GM18508 (cell line): ENCODE results near the gene RCCD1.

Experiments
- ATAC-seq: cut with Tn5 transposase; IDR thresholded peaks from one replicate; pipeline ENCODE4 v1.9.1; 2021; ENCODE audit warnings: moderate number of reproducible peaks; ENCODE audit not compliant: insufficient read depth, unreplicated experiment

RCCD1 gene

DNA sequence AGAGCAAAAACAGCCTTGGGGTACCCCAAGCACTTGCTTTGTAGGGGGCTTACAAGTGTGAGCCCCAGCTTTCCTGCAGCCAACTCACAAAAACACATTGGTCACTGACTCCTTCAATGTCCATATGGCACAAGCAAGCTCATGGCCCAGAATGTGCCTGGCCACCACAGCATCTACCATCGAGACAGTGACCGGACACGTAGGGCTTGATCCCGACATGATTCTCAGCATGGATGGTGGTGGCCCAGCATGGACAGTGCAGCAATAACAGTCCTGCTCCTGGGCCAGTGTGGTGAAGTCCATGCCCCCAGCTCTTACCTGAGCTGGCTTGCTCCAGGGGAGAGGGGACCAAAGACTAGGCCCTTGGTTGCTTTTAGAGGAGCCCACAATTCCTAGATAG lies 13.6 kb upstream of the RCCD1 start:
- no peak for ATAC-seq

DNA sequence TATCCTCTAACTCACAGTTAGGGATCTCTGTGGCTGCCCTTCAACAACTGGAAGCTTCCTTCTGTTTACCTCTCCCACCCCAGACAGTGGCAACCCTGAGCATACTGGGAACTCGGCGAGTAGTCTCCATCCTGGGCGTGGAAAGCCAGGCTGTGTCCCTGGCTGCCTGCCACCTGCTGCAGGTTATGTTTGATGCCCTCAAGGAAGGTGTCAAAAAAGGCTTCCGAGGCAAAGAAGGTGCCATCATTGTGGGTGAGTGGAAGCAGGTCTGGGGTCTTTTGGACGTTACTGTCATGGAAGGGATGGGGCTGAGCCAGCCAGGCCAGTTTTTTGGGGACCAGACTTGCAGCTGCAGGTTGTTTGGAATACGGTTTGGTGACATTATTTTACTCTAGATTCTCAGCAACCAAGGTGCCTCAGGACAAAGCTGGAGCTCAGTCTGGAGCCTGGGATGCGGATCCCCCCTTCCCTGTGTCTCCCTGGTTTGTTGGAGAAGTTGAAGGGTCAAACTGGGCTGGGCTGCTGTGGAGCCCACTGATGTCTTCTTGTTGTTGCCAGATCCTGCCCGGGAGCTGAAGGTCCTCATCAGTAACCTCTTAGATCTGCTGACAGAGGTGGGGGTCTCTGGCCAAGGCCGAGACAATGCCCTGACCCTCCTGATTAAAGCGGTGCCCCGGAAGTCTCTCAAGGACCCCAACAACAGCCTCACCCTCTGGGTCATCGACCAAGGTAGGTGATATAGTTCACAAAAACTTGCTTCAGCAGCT lies 12.1 kb upstream of the RCCD1 start:
- no peak for ATAC-seq

DNA sequence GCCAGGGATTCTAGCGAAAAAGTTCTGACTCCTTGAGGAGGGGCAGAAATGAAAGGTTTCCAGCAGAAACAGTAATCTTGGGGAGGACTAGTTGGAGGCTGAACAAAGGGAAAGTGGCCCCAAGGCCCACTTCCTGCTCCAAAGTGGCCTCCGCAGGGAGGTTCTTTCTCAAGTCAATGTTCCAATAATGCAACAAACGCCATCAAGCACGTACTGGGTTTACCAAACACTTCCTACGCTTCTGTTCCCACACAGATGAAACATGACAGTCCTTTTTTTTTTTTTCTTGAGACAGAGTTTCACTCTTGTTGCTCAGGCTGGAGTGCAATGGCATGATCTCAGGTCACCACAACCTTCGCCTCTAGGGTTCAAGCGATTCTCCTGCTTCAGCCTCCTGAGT lies 9.6 kb upstream of the RCCD1 start:
- no peak for ATAC-seq

- ATAC-seq: no peak
These were observed 8.1 kb upstream of the RCCD1 start for GRCh38 chr15:90946538-90946937.

GRCh38 chr15:90946941-90947576 lies 7.6 kb upstream of the RCCD1 start:
- no peak for ATAC-seq

DNA sequence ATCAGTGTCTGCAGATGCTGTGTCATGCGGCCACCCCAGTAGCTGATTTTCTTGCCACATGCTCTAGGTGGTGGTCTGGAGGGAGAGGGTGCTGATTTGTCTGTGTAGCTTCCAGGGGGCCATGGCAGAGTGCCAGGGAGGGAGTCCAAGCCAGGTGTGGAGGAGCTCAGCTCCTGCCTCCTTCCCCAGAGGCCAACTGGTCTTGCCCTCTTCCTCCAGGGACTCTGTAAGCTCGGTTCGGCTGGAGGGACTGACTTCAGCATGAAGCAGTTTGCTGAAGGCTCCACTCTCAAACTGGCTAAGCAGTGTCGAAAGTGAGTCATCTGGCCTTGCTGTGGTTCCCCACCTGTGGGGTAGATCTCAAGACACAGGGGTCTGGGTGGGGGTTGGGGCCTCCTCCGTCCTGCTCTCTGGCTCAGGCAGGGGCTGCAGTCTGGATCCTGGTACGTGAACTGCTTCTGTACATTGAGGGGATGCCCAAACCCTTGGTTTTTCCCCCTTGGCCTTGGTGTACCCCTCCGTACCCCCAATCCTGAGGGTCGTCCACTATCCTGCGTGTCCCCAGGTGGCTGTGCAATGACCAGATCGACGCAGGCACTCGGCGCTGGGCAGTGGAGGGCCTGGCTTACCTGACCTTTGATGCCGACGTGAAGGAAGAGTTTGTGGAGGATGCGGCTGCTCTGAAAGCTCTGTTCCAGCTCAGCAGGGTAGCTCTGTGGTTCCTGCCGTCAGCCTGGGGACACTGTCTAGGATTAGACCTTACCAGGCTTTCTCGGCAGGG lies 6.9 kb upstream of the RCCD1 start:
- ATAC-seq: no peak

DNA sequence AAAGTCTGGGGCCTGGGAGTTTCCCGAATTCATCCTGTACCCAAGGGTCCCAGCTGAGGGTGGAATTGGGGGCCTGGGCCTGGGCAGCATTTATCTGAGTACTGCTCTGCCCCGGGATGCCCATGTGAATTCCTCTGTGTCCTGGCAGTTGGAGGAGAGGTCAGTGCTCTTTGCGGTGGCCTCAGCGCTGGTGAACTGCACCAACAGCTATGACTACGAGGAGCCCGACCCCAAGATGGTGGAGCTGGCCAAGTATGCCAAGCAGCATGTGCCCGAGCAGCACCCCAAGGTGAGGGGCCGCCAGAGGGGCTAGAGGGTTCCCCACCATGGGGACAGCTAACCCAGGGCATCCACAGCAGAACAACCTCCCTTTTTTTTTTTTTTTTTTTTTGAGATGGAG lies 6.2 kb upstream of the RCCD1 start:
- no peak for ATAC-seq

GRCh38 chr15:90949979-90950675 lies 4.6 kb upstream of the RCCD1 start:
- ATAC-seq: no peak

GRCh38 chr15:90950676-90951075 lies 4.0 kb upstream of the RCCD1 start:
- ATAC-seq: no peak

DNA sequence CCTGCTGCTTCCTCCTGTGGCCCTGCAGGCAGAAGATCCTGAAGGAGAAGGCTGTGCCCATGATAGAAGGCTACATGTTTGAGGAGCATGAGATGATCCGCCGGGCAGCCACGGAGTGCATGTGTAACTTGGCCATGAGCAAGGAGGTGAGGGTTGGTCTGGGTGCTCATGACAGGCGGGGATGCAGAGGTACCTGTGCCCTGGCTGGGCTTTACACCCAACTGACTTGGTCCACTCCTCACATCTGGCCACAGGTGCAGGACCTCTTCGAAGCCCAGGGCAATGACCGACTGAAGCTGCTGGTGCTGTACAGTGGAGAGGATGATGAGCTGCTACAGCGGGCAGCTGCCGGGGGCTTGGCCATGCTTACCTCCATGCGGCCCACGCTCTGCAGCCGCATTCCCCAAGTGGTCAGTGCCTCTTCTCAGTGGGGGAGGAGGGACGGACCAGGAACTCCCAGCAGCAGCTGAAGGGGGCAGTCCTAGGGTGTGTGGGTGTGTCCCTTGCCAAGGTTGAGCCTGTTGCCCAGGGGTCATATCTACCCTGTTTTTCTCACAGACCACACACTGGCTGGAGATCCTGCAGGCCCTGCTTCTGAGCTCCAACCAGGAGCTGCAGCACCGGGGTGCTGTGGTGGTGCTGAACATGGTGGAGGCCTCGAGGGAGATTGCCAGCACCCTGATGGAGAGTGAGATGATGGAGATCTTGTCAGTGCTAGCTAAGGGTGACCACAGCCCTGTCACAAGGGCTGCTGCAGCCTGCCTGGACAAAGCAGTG lies 1.6 kb upstream of the RCCD1 start:
- no peak for ATAC-seq

DNA sequence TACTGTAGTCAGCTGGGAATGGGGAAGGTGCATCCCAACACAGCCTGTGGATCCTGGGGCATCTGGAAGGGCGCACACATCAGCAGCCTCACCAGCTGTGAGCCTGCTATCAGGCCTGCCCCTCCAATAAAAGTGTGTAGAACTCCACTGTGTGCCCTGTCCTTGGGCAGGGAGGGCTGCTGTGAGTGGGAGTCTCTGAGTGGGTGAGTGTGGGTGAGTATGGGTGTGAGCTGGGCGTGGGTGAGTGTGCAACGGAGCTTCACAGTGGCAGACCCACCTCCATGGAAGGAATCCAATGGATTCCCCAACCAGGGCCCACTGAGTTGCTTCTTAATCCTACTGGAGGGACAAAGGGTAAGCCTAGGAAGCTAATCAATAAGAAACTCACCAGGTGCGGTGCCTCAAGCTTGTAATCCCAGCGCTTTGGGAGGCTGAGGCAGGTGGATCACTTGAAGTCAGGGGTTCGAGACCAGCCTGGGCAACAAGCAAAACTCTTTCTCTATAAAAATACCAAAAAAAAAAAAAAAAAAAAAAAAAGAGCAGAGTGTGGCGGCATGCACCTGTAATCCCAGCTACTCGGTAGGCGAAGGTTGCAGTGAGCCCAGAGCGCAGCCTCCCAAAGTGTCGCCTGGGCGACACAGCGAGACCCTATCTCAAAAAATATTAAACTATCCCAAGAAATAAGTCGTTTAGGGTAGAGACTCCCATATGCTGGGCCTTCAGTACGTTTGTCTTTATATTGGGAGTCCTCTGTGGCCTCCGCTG lies 555 bp upstream of the RCCD1 start:
- no peak for ATAC-seq

DNA sequence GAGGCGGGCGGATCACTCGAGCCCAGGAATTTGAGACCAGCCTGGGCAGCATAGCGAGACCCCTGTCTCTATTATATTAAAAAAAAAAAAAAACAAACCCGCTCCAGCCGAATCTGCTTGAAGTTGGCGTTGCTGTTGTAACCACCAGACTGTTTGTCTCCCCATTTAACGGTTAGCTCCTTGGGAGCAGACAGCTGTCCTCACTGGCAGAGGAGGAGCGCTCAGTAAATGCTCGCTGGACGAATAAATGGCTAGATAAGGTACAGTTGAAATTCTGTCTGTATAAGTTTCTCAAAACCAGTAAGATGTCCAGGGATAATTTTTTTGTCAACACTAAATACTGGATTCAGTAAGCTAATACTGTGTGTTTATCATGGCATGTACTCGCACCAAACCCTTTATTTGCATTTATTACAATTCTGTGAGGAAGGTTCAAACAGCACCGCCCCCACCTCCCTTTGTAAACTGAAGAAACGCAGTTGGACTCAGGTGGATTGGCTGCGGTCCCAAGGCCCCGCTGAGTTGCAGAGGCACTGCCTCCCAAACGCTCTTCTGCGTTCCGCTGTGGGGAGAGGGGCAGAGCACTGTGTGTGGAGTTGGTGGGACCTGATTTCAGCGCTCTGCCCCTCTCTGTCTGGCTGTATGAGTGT lies 1.1 kb downstream of the RCCD1 start:
- ATAC-seq: no peak

DNA sequence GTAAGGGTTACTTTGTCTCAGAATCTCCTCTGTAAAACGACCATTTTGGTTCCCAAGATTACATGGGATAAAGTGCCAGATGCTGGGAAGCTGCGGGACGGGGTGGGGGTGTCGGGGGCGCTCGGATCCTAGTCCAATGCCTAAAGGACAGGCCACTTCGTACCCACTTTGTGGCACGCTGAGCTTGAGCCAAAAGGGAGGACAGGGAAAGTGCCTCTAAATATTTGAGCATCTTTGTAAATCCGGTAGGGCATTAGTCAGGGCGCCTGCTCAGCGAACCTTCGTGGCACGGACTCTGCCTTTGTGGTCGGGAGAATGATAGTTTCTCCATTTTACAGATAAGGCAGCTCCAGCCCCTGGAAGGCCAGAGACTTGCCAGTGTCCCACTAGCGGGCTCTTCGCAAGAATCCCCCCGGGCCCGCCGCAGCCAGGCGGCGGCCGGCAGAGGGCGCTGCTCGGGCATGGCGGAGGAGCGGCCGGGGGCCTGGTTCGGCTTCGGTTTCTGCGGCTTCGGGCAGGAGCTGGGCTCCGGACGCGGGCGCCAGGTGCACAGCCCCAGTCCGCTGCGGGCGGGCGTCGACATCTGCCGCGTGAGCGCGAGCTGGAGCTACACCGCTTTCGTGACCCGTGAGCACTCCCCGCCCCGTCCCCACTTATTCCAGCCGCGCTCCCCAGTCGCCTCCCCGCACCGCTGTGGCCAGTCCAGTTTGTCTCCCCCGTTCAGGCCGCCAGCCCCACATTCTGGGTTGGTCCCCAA lies 1.8 kb downstream of the RCCD1 start:
- ATAC-seq: no peak

DNA sequence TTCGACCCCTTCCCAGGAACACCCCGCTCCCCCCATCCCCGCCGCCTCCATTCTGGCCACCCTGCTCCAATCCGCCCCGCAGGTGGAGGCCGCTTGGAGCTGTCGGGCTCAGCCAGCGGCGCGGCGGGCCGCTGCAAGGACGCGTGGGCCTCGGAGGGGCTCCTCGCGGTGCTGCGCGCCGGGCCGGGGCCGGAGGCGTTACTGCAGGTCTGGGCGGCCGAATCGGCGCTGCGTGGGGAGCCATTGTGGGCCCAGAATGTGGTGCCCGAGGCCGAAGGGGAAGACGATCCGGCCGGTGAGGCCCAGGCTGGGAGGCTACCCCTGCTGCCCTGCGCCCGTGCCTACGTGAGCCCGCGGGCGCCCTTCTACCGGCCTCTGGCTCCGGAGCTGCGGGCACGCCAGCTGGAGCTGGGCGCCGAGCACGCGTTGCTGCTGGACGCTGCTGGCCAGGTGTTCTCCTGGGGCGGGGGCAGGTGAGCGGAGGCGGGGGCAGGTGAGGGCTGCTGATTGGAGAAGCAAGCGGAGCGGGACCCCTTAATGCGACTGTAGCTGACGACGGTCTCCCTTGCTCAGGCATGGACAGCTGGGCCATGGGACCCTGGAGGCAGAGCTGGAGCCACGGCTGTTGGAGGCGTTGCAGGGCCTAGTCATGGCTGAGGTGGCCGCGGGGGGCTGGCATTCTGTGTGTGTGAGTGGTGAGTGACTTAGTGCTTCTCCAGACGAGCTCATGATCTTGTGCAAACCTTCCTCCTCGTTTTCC lies 2.5 kb downstream of the RCCD1 start:
- ATAC-seq: no peak

GRCh38 chr15:90957791-90958190 lies 3.1 kb downstream of the RCCD1 start:
- ATAC-seq: no peak

DNA sequence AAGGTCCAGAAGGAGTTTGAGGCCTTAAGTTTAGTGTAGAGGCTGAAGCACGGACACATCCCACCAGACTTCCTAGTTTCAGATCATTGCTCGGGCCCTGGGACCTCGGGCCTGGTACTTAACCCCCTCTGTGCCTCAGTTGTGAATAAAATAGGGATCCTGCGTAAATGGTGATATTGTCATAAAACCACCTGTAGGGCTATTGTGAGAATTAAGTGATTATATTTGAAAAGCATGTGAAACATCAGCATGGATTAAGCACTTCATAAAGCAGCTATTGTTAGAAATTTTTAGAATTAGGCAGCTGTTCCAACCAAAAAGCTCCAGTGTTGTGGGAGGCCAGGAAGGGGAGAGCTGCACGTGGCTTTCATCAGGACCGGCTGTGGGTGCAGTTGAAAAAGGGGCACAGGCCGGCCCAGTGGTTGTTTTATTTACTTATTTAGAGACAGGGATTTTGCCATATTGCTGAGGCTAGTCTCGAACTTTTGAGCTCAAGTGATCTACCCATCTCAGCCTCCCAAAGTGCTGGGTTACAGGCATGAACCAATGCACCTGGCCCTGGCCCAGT lies 4.4 kb downstream of the RCCD1 start:
- no peak for ATAC-seq

GRCh38 chr15:90959894-90960293 lies 5.2 kb downstream of the RCCD1 start:
- no peak for ATAC-seq
